RWPE1 (cell line): ENCODE results near the gene ADAP1.
A peak's percentile ranks its signal among the peaks of the same experiment; 100 is the strongest.

Source experiments
- CTCF ChIA-PET: fragments of 350-600 bp; sonication (Branson Sonifier 250); formaldehyde crosslinking; extraction: SDS; loops from one replicate; lab custom pipeline; 2021; lab: Yijun Ruan, JAX
- POLR2A ChIA-PET: fragments of 400-600 bp; formaldehyde crosslinking; extraction: SDS; loops from one replicate; lab custom pipeline; 2020; ENCODE audit warnings: antibody characterized with exemption; ENCODE audit not compliant: low non-redundant PET; lab: Yijun Ruan, JAX
- DNase-seq: peaks from one replicate; pipeline ENCODE4 v3.0.0; 2012; ENCODE audit warnings: low spot score
- H3K27ac ChIP-seq: fragments of 450-650 bp; 2 replicates; pipeline ENCODE4 v1.5.1; 2017
- CTCF ChIP-seq: fragments of 450-650 bp; conservative IDR thresholded peaks from 2 replicates; pipeline ENCODE4 v1.5.1; 2017; ENCODE audit warnings: low read depth, mild to moderate bottlenecking

The ADAP1 gene

DNA sequence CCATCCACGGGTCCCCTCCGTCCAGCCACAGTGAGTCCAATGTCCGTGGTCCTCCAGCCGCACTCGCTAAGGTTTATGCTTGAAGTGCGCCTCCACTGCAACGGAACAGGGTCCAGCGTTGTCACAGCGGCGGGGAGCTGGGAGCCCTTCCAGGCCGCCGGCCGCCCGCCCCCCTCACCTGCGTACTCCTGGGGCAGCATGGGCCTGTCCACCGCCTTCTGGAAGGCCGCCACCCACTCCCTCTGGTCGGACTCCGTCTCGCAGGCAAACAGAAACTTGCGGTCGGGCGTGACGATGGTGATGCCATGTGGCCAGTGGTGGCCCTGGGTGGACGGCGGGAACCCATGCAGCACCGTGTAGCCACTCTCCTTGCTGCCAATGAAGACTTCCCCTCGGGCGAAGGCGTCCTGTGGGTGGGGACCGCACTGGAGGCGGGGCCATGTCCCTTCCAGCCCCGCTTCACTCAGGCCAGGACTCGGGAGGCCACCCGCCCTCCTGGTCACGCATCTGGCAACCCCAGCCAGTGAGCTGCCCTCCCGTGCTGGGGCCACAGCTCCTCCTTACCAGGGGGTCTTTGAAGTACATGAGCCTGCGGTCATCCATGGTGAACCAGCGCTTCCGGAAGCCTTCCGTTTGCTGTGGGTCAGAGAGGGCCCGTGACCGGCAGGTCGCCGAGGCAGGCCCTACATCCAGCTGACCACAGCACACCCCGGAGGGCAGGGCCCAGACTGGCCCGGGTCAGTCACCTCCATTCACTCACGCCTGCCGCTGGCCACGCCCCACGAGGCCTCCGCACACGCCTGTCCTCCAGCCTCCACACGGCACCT is 55.4 kb downstream of the ADAP1 start:
- CTCF ChIA-PET = interaction anchor here (0.6 kb wide), 1 partner anchor 1520 kb away, joined by 3 read pairs; no protein-coding TSS in a partner anchor
- no peak for TF ChIP-seq CTCF
- H3K27ac ChIP-seq = no peak overlapping the region; the same call in 1 of the 2 replicates
- POLR2A ChIA-PET = interaction anchor here (0.6 kb wide), 1 partner anchor 53 kb away, joined by 3 read pairs; no protein-coding TSS in a partner anchor
- DNase-seq = no peak

DNA sequence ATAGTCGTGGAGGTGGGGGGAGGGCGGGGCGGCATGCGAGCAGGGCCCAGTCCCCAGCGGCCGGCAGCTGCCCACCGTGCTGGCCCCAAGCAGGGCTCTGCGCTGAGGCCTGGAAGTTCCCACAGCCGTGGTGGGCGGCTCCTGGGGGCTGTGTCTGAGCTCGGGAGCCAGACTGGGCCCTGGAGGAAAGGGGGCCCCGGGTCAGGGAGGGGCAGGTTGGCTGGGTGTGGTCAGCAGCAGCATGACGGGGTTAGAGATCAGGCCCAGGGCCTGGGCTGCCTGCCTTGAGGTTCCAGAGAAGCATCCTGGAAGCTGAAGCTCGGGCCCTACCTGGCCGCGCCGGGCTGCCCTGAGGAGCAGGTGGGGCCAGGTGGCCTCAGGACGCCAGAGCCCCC is 56.0 kb downstream of the ADAP1 start:
- no peak for TF ChIP-seq CTCF
- ChIA-PET CTCF (no interaction called here), POLR2A (interaction anchor here (0.6 to 0.9 kb wide), 2 partner anchors 9 to 53 kb away, joined by 3 read pairs; no protein-coding TSS in a partner anchor)
- DNase-seq = no peak
- H3K27ac ChIP-seq = peak overlapping the region; percentile 18

DNA sequence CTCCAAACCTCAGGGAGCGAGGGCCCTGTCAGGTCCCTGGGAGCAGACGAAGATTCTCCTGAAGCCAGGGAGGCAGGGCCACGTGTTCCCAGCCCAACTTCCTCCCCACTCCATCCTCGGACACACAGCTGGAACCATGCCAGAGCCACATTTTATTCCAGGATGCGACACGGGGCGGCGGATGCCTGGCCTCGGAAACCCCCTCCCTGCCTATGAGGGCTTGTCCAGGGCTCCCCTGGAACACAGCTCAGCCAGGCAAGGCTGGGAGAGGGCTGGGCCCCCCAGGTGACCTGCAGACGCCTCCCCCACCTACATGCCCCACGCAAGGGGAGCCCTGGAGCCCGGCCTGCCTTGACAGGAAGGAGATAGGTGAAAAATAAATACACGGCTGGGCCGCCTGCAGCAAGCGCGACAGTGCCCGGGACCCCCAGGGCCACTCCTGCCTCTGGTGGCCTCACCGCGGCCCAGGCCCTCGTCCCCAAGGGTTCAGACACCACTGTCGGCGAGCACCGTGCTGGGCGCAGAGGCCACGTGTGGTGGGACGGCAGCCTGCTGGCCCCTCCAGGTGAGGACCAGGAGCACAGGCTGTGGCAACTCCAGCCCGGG is 56.6 kb downstream of the ADAP1 start:
- CTCF ChIA-PET = no interaction called here
- DNase-seq = no peak

GRCh38 chr7:897086-897485 is 57.4 kb downstream of the ADAP1 start:
- DNase-seq = no peak
- ChIA-PET POLR2A (no interaction called here), CTCF (no interaction called here)
- H3K27ac ChIP-seq = peak overlapping the region; percentile 18; the same call in 1 of the 2 replicates
- TF ChIP-seq CTCF = no peak

More for the DNA sequence above, 56.6 kb downstream of the ADAP1 start:
- POLR2A ChIA-PET = interaction anchor here (0.9 kb wide), 1 partner anchor 10 kb away, joined by 3 read pairs; no protein-coding TSS in a partner anchor
- H3K27ac ChIP-seq = peak overlapping the region; percentile 18
- no peak for TF ChIP-seq CTCF

- no peak for TF ChIP-seq CTCF
- ChIA-PET POLR2A (no interaction called here), CTCF (no interaction called here)
- H3K27ac ChIP-seq = peak overlapping the region; percentile 18; the same call in 1 of the 2 replicates
- no peak for DNase-seq
These were observed 58.0 kb downstream of the ADAP1 start for GRCh38 chr7:896346-897075.

- ChIA-PET CTCF (no interaction called here), POLR2A (no interaction called here)
- peak overlapping the region; percentile 4 for H3K27ac ChIP-seq
- no peak for TF ChIP-seq CTCF
- no peak for DNase-seq
These were observed 58.9 kb downstream of the ADAP1 start for GRCh38 chr7:895451-896052.
